Measurements from ENCODE around the gene PNPLA8.

DNA sequence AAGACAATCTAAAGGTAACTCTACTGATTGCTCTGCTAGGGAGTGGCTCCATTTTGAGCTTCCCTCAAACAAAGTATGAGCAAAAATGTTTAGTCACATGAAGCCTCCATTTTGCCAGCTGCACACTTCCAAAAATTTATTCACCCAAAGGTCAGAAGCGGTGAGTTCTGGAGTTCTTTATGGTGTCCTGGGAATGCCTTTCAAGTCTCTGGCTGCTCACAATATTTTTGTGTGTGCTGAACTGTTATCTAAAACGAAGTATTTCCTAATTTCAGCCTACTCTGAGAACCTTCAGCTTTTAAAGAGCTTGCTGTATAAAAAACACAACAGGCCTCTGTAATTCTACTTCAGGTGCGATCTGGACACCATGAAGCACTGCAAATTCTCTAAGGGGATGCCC, 85.3 kb downstream of the PNPLA8 start:
- TF ChIP-seq, protein P1, sequence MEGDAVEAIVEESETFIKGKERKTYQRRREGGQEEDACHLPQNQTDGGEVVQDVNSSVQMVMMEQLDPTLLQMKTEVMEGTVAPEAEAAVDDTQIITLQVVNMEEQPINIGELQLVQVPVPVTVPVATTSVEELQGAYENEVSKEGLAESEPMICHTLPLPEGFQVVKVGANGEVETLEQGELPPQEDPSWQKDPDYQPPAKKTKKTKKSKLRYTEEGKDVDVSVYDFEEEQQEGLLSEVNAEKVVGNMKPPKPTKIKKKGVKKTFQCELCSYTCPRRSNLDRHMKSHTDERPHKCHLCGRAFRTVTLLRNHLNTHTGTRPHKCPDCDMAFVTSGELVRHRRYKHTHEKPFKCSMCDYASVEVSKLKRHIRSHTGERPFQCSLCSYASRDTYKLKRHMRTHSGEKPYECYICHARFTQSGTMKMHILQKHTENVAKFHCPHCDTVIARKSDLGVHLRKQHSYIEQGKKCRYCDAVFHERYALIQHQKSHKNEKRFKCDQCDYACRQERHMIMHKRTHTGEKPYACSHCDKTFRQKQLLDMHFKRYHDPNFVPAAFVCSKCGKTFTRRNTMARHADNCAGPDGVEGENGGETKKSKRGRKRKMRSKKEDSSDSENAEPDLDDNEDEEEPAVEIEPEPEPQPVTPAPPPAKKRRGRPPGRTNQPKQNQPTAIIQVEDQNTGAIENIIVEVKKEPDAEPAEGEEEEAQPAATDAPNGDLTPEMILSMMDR (IDR thresholded peaks at IDR 0.05): no peak
- no peak for TF ChIP-seq POLR2AphosphoS5 (IDR thresholded peaks at IDR 0.05)
